Mesendoderm (in vitro differentiated cells): Measurements from ENCODE around the gene NEDD1.

Source experiments
- DNase-seq: peaks from one replicate; pipeline ENCODE4 v3.0.0; 2013
- H2AK5ac ChIP-seq: 2 replicates; pipeline ENCODE4 v1.6.1; 2013; ENCODE audit warnings: low read length, inconsistent platforms
- H2BK120ac ChIP-seq: 2 replicates; pipeline ENCODE4 v1.6.1; 2013; ENCODE audit warnings: low read depth, mild to moderate bottlenecking, low read length, moderate library complexity, mixed read lengths
- H2BK15ac ChIP-seq: replicated peaks from 2 replicates; pipeline ENCODE4 v1.6.1; 2013; ENCODE audit warnings: low read depth, mild to moderate bottlenecking, moderate library complexity
- H2BK5ac ChIP-seq: 2 replicates; pipeline ENCODE4 v1.6.1; 2013; ENCODE audit warnings: low read length, inconsistent platforms
- H3K18ac ChIP-seq: 2 replicates; pipeline ENCODE4 v1.6.1; 2013; ENCODE audit warnings: mild to moderate bottlenecking, low read length, mixed read lengths
- H3K23ac ChIP-seq: one replicate; pipeline ENCODE4 v1.6.1; 2013; ENCODE audit warnings: low read length
- H3K27ac ChIP-seq: 2 replicates; pipeline ENCODE4 v1.5.1; 2013; ENCODE audit warnings: low read depth, mild to moderate bottlenecking, inconsistent platforms, low read length, moderate library complexity
- H3K27me3 ChIP-seq: 2 replicates; pipeline ENCODE4 v1.6.1; 2013; ENCODE audit warnings: low read length, control low read depth, mild to moderate bottlenecking, inconsistent platforms; ENCODE audit not compliant: insufficient read depth, poor library complexity
- H3K36me3 ChIP-seq: 2 replicates; pipeline ENCODE4 v1.6.1; 2013; ENCODE audit warnings: low read length, inconsistent platforms; ENCODE audit not compliant: control insufficient read depth, insufficient read depth
- H3K4ac ChIP-seq: one replicate; pipeline ENCODE4 v1.6.1; 2013; ENCODE audit warnings: low read depth, mild to moderate bottlenecking, low read length, moderate library complexity
- H3K4me1 ChIP-seq: 2 replicates; pipeline ENCODE4 v1.6.1; 2013; ENCODE audit warnings: low read depth, low read length, inconsistent platforms; ENCODE audit not compliant: control insufficient read depth
- H3K4me2 ChIP-seq: 2 replicates; pipeline ENCODE4 v1.6.1; 2013; ENCODE audit warnings: low read length
- H3K4me3 ChIP-seq: 2 replicates; pipeline ENCODE4 v1.5.1; 2013; ENCODE audit warnings: mild to moderate bottlenecking, low read length
- H3K56ac ChIP-seq: one replicate; pipeline ENCODE4 v1.6.1; 2013; ENCODE audit warnings: low read length
- H3K79me1 ChIP-seq: 2 replicates; pipeline ENCODE4 v1.6.1; 2013; ENCODE audit warnings: low read length, inconsistent platforms
- H3K79me2 ChIP-seq: 2 replicates; pipeline ENCODE4 v1.6.1; 2013; ENCODE audit warnings: mild to moderate bottlenecking, low read length; ENCODE audit not compliant: control insufficient read depth, insufficient read depth
- H3K9ac ChIP-seq: 2 replicates; pipeline ENCODE4 v1.6.1; 2013; ENCODE audit warnings: low read length, inconsistent platforms
- H4K5ac ChIP-seq: one replicate; pipeline ENCODE4 v1.6.1; 2013; ENCODE audit warnings: low read length
- H4K8ac ChIP-seq: one replicate; pipeline ENCODE4 v1.6.1; 2013; ENCODE audit warnings: low read depth, mild to moderate bottlenecking, control low read depth, low read length, moderate library complexity
- WGBS: extraction: QIAGEN DNeasy Blood & Tissue Kit; methylation state at CpG from one replicate; pipeline ENCODE4 v1.1.7; 2013; ENCODE audit warnings: low lambda C conversion rate, missing lambda C conversion rate; ENCODE audit not compliant: insufficient coverage; ENCODE audit errors: extremely low coverage; 5-methylcytosine and 5-hydroxymethylcytosine counted together

Gene NEDD1

DNA sequence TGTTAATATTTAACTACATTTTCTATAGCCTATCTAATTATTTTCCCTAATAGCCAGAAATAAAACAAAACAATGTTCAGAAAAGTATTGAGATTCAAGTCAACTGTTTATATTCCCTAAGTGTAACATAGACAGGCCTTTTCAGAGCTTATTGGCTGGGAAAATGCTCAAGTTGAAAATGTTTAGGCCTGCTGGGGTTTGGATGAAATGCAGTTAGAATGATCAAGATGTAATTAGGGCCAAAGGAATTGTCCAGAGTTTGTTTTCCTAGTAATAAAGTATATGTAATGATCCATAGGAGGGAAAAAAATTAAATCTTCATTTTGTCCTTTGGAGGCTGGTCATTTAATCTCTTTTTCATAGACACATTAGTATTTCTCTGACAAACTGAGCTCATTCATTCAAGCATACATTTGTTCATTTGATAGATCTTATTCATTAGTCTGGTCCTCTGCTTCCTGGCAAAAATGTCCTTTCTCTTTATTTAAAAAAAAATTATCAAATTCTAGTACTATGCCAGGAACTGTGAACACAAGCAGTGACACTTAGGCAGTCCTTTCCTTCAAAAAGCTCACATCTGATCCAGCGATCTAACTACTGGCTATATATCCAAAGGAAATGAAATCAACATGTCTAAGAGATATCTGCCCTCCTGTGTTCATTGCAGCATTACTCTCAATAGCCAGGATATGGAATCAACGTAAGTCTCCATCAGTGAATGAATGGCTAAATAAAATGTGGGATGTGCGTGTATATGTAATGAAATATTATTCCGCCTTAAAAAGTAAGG lies 40.1 kb upstream of the NEDD1 start:
- no peaks in the 10 kb centered on the region for H3K36me3 ChIP-seq
- H3K27me3 ChIP-seq: no peaks in the 10 kb centered on the region
- no peaks in the 10 kb centered on the region for H3K79me2 ChIP-seq
- no peak for DNase-seq
- H3K18ac ChIP-seq: no peak overlapping the region
- no peak overlapping the region for H3K23ac ChIP-seq
- H3K4me3 ChIP-seq: no peak overlapping the region
- no peak overlapping the region for H2BK5ac ChIP-seq
- H3K56ac ChIP-seq: no peak overlapping the region
- H4K5ac ChIP-seq: no peak overlapping the region
- no peaks in the 10 kb centered on the region for H3K79me1 ChIP-seq
- no peak overlapping the region for H2AK5ac ChIP-seq
- WGBS: no CpG with 5 or more reads among the region's 4 CpGs
- H4K8ac ChIP-seq: no peak overlapping the region
- H2BK120ac ChIP-seq: no peak overlapping the region
- no peaks in the 10 kb centered on the region for H3K4me1 ChIP-seq
- H2BK15ac ChIP-seq: no peak overlapping the region
- no peak overlapping the region for H3K4ac ChIP-seq
- no peak overlapping the region for H3K27ac ChIP-seq
- no peak overlapping the region for H3K9ac ChIP-seq
- no peak overlapping the region for H3K4me2 ChIP-seq

DNA sequence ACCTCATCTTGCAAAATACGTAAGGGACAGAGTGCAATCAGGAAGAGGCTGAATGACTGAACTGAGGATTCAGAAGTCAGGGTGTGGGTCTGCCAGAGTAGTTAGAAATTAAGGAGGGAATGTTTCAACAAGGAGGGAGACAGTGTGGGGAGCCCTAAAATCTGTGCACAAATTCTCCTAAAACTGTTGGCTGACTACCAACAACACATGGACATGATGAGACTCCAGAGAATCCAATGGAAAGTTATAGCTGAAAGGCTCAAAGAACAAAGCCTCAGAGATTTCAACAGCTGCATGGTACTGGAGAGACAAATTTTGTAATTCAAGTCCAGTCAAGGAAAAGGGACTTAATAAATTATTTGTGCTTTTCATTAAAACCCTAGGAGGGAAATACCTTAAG lies 36.1 kb upstream of the NEDD1 start:
- no CpG with 5 or more reads among the region's 1 CpG for WGBS
- H4K8ac ChIP-seq: no peak overlapping the region
- H4K5ac ChIP-seq: no peak overlapping the region
- no peak overlapping the region for H3K18ac ChIP-seq
- no peak overlapping the region for H3K9ac ChIP-seq
- no peak overlapping the region for H3K23ac ChIP-seq
- no peak overlapping the region for H3K27ac ChIP-seq
- no peak overlapping the region for H3K4me3 ChIP-seq
- H2BK120ac ChIP-seq: no peak overlapping the region
- H3K79me1 ChIP-seq: no peaks in the 10 kb centered on the region
- H3K4me1 ChIP-seq: no peaks in the 10 kb centered on the region
- no peak overlapping the region for H2BK15ac ChIP-seq
- H3K4me2 ChIP-seq: no peak overlapping the region
- H3K27me3 ChIP-seq: no peaks in the 10 kb centered on the region
- no peaks in the 10 kb centered on the region for H3K36me3 ChIP-seq
- no peak overlapping the region for H2BK5ac ChIP-seq
- no peak overlapping the region for H3K56ac ChIP-seq
- no peak overlapping the region for H3K4ac ChIP-seq
- no peaks in the 10 kb centered on the region for H3K79me2 ChIP-seq
- H2AK5ac ChIP-seq: no peak overlapping the region
- DNase-seq: no peak

DNA sequence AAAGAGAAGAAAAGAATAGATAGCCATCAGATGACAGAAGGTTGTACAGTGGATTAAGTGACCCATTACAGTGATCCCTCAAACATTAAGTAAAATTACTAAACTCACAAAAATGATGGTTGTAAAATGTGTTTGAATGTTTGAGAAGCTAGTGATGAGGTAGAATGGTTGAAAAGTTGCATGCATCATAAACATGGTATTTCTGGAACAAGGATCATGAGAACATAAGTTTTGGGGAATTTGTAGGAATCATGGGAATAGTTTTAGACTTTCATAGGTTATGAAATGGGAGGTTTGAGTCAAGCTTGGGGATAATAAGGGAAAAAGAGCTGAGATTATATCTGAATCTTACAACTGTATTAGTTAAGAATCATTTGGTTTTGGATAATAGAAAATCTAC lies 34.1 kb upstream of the NEDD1 start:
- DNase-seq: no peak
- no peak overlapping the region for H3K4me2 ChIP-seq

DNA sequence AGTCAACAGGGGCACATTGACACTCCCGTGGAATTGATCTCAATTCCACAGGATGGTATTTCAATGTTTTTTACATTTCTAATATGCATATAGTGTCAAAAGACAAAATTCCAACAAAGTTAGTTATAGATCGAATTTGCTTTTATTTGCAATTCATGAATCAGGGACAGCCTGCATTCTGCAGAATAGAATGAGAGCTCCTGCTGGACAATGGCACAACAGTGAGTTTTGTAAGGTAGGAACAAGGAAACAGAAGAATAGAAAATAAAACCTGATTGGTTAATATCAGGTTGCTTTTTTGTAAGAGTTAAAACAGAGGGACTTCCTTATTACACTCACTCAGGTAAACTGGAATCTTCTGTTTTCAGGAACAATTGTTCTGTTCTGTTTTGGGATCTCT lies 32.8 kb upstream of the NEDD1 start:
- Histone ChIP-seq H2BK15ac (no peak overlapping the region), H3K23ac (no peak overlapping the region), H3K9ac (no peak overlapping the region), H3K79me1 (no peaks in the 10 kb centered on the region), H3K79me2 (no peaks in the 10 kb centered on the region), H2AK5ac (no peak overlapping the region), H3K4me1 (no peaks in the 10 kb centered on the region), H3K18ac (no peak overlapping the region), H3K36me3 (no peaks in the 10 kb centered on the region), H4K5ac (no peak overlapping the region), H3K56ac (no peak overlapping the region), H2BK5ac (no peak overlapping the region), H2BK120ac (no peak overlapping the region), H3K27ac (no peak overlapping the region), H3K4me2 (no peak overlapping the region), H3K27me3 (no peaks in the 10 kb centered on the region), H4K8ac (no peak overlapping the region), H3K4ac (no peak overlapping the region), H3K4me3 (no peak overlapping the region)
- no CpG with 5 or more reads among the region's 2 CpGs for WGBS
- DNase-seq: no peak

More for the DNA sequence above, 34.1 kb upstream of the NEDD1 start:
- no peaks in the 10 kb centered on the region for H3K36me3 ChIP-seq
- no peak overlapping the region for H3K4me3 ChIP-seq
- no peak overlapping the region for H2BK5ac ChIP-seq
- no peak overlapping the region for H4K5ac ChIP-seq
- no peak overlapping the region for H3K4ac ChIP-seq
- no peak overlapping the region for H3K23ac ChIP-seq
- no peak overlapping the region for H2BK15ac ChIP-seq
- H3K79me1 ChIP-seq: no peaks in the 10 kb centered on the region
- no peaks in the 10 kb centered on the region for H3K4me1 ChIP-seq
- H4K8ac ChIP-seq: no peak overlapping the region
- H3K18ac ChIP-seq: no peak overlapping the region
- H3K9ac ChIP-seq: no peak overlapping the region
- no peak overlapping the region for H2BK120ac ChIP-seq
- no peaks in the 10 kb centered on the region for H3K27me3 ChIP-seq
- H3K79me2 ChIP-seq: no peaks in the 10 kb centered on the region
- H3K56ac ChIP-seq: no peak overlapping the region
- H2AK5ac ChIP-seq: no peak overlapping the region
- no peak overlapping the region for H3K27ac ChIP-seq

DNA sequence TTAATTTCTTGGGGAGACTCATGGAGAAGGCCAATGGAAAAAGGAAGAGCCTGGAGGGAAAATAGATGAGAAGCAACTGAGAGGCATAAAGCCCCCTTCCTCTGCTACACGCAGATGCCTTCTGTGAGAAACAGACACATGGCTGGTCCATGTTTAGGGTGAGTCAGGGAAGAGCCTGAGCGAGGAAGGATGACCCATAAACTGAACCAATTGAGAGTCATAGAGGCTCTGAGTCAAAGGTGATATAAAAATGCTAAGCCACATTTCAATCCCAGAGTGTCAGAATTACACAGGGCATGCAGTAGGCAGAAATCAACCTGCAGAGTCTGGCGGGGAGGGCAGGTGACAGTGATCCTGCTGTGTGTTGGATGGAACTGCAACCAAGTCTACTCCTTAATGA lies 30.1 kb upstream of the NEDD1 start:
- Histone ChIP-seq H3K4me1 (no peaks in the 10 kb centered on the region), H3K79me2 (no peaks in the 10 kb centered on the region), H4K5ac (no peak overlapping the region), H3K79me1 (no peaks in the 10 kb centered on the region), H3K27me3 (no peaks in the 10 kb centered on the region), H2BK15ac (no peak overlapping the region), H3K4me2 (no peak overlapping the region), H3K27ac (no peak overlapping the region), H2BK5ac (no peak overlapping the region), H2AK5ac (no peak overlapping the region), H2BK120ac (no peak overlapping the region), H3K4me3 (no peak overlapping the region), H3K56ac (no peak overlapping the region), H3K9ac (no peak overlapping the region), H3K18ac (no peak overlapping the region), H3K36me3 (no peaks in the 10 kb centered on the region), H4K8ac (no peak overlapping the region), H3K4ac (no peak overlapping the region), H3K23ac (no peak overlapping the region)
- DNase-seq: no peak
- no CpG with 5 or more reads among the region's 3 CpGs for WGBS

DNA sequence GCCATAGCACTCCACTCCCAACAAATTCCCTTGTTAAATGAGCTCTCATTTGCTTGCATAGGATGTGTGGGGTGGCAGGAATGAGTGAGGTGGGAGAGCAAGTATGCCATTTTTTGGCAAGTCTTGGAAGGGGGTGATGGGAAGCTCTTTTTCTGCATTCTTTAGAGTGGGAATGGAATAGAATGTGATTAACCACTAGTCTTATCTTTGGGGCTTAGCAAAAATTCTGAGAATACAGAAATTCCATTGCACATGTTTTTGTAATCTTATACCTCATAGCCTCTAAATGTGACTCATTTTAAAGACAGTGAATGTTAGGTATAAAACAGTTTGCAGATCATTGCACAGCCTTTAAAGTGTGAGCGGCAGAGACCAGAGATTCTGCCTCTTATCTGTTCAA lies 28.4 kb upstream of the NEDD1 start:
- H2BK5ac ChIP-seq: no peak overlapping the region
- no peaks in the 10 kb centered on the region for H3K27me3 ChIP-seq
- no peaks in the 10 kb centered on the region for H3K79me1 ChIP-seq
- no peaks in the 10 kb centered on the region for H3K4me1 ChIP-seq
- no peak overlapping the region for H3K23ac ChIP-seq
- H2BK15ac ChIP-seq: no peak overlapping the region
- H3K4me3 ChIP-seq: no peak overlapping the region
- no peak overlapping the region for H3K18ac ChIP-seq
- no peak overlapping the region for H3K27ac ChIP-seq
- no CpG with 5 or more reads among the region's 1 CpG for WGBS
- H3K9ac ChIP-seq: no peak overlapping the region
- H4K8ac ChIP-seq: no peak overlapping the region
- no peak overlapping the region for H2AK5ac ChIP-seq
- H4K5ac ChIP-seq: no peak overlapping the region
- H2BK120ac ChIP-seq: no peak overlapping the region
- no peak overlapping the region for H3K4ac ChIP-seq
- H3K4me2 ChIP-seq: no peak overlapping the region
- no peaks in the 10 kb centered on the region for H3K36me3 ChIP-seq
- H3K79me2 ChIP-seq: no peaks in the 10 kb centered on the region
- no peak for DNase-seq
- no peak overlapping the region for H3K56ac ChIP-seq
